ENCODE data around the gene PHYHIPL.

Gene PHYHIPL

GRCh38 chr10:59176241-59177030 lies at the start of gene PHYHIPL:
PHYHIPL (plus strand) TSS chr10:59176643; CDS start chr10:59176854, 211 bp downstream.
- no peak for DNase-seq (ENCODE audit: low read depth in 2 of 2)

DNA sequence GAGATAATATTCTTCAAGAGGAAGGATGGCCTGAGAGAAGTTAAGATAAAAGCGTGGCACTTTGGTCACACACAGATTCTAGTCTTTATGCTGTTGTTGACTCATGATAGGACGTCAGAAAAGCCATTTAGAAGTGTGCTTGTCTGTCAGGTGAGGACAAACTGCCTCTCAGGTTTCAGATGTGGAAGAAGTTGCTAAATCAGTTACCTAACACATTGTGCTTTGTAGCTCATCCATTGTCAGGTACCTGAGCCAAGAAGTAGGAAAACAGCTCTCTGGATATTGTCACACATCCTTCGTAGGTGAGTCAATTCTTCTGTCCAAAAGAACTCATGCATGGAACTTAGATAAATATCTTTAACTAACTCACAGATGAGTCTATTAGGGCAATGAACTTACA lies 49.5 kb upstream of the PHYHIPL start:
- DNase-seq (ENCODE audit: low read depth in 2 of 2): no peak

DNA sequence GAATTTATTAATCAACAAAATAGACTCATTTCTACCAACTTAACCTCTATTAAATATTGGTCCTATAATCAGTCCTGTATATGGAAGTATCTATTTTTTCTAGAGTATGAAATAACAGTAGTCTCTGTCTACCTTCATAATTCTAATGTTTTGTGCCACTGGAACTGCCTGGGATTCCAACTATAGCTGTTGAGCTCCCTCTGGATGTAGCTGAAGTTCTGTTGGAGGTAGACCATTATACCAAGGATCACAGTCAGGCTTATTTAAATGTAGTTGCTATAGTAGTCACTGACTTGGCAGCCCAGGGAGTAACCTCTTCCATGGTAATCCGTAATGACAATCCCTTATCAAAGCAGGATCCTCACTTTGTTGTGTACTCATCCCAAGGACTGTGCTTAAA lies 48.5 kb upstream of the PHYHIPL start:
- DNase-seq (ENCODE audit: low read depth in 2 of 2): no peak

GRCh38 chr10:59129867-59130266 lies 46.6 kb upstream of the PHYHIPL start:
- DNase-seq (ENCODE audit: low read depth in 2 of 2): no peak

DNA sequence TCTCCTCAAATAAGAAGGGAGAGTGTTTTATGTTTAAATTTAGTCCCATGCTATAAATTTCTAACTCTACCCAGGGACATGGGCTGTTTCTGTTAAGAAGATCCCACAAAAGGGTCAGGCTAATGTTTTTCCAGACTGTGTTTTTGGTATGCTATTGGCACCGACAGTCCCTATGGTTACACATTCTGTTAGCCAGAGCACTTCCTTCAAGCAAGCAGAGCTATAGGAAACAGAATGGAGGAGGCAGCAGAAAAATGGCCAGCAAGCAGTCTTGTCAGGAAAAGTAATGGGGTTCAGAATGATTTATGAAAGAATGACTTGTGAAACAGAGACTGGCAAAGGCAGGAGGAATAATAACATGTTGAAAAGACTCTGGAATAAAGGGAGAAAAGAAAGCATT lies 44.8 kb upstream of the PHYHIPL start:
- DNase-seq (ENCODE audit: low read depth in 2 of 2): no peak

- DNase-seq (ENCODE audit: low read depth in 2 of 2): no peak
Measured at GRCh38 chr10:59133841-59134593, 42.4 kb upstream of the PHYHIPL start.

- no peak for DNase-seq (ENCODE audit: low read depth in 2 of 2)
Measured at GRCh38 chr10:59134785-59135184, 41.7 kb upstream of the PHYHIPL start.

DNA sequence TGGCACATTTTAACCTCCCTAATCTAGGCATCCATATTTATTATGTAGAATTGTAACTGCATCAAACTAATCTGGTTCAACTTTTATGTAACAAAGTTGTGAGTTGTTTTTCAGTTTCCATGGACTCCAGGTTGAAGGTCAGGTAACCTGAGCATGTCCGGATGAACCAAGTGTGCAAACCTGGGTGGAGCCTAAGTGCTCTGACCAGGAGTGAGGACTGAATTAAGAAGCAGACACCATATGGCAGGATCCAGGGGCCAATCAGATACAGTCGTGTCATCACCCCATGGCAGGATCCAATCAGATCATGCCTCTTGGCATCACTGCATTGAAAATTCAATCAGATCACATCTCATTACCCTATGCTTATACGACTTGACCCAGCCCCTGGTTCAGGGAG lies 41.2 kb upstream of the PHYHIPL start:
- DNase-seq (ENCODE audit: low read depth in 2 of 2): no peak

DNA sequence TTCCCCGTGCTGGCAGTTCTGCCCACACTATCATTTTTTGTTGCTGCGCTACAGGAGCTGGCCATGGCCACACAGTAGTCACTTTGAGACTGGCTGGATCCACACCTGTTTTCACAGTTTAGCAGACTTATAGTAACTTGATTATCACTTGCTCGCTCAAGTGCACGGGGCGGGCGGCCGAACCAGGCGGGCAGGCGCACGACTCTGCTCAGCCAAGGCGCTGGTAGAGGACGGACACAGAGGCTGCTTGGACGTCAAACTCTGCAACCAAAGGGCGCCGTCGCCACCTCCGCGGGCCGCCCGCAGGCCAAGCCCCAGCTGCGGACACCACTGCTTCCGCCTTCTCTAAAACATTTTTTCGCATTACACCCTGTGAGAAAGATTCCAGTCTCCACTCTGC lies 38.4 kb upstream of the PHYHIPL start:
- DNase-seq (ENCODE audit: low read depth in 2 of 2): no peak

DNA sequence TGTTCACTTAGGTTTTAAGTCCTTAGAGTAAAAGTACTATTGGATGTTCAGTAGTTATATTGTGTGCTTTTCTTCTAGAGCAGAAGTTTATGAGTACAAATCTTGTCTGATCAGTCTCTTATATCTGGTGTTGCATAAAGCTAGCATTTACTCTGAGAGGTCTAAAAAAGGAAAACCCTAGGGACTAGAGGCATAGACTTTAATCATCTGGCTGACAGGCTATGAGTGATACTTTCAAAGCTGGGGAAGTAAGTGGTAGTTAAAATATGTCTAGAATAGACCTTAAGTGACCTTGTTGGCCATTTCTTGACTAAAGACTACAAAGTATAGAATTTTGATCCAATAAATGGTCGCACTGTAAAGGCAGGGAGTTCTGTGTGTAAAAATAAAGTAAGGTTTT lies 32.9 kb upstream of the PHYHIPL start:
- no peak for DNase-seq (ENCODE audit: low read depth in 2 of 2)

- DNase-seq (ENCODE audit: low read depth in 2 of 2): no peak
Measured at GRCh38 chr10:59148701-59149100, 27.7 kb upstream of the PHYHIPL start.

GRCh38 chr10:59155556-59155955 lies 20.9 kb upstream of the PHYHIPL start:
- DNase-seq (ENCODE audit: low read depth in 2 of 2): no peak

DNA sequence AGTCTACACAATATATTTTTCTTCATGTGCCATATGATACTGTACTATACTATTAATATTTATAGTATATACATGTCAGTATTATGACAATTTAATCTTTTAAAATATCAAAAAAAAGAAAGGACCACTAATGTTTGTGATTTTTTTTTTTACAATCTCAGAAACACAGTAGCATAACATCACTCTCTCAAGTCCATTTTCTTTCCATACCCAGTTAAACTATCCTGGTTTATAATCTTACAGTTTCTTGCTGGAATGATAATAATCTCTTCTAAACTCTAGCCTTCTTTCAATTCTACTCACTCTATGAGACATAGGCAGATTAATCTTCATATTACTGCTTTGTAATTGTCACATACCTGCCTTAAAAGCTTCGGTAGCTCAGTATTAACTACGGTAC lies 8.9 kb upstream of the PHYHIPL start:
- no peak for DNase-seq (ENCODE audit: low read depth in 2 of 2)

DNA sequence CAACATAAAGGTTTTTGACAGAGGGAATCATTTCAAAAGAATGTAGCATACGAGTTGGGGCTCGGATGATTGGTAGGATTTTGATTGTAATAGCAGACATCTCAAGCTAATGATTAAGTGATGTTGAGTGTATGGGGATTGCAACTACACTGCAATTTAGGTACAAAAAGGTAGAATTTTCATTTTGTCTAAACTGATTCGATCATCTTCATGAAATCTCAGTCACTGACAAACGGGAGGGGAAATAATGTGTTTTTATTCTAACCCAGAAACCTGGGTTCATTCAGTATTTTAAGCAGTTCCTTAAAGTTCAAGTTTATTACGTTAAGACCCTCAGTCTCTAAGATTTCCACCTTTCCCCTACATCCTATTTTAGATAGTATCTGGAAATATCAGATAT lies 3.9 kb upstream of the PHYHIPL start:
- DNase-seq (ENCODE audit: low read depth in 2 of 2): no peak

- no peak for DNase-seq (ENCODE audit: low read depth in 2 of 2)
Measured at GRCh38 chr10:59173414-59173813, 3.0 kb upstream of the PHYHIPL start.

- DNase-seq (ENCODE audit: low read depth in 2 of 2): no peak
Measured at GRCh38 chr10:59175538-59176240, 754 bp upstream of the PHYHIPL start.

GRCh38 chr10:59177031-59177797 lies 771 bp downstream of the PHYHIPL start:
- DNase-seq (ENCODE audit: low read depth in 2 of 2): no peak

- no peak for DNase-seq (ENCODE audit: low read depth in 2 of 2)
Measured at GRCh38 chr10:59177836-59178235, 1.4 kb downstream of the PHYHIPL start.

GRCh38 chr10:59179068-59179467 lies 2.6 kb downstream of the PHYHIPL start:
- DNase-seq (ENCODE audit: low read depth in 2 of 2): no peak

GRCh38 chr10:59180689-59181270 lies 4.3 kb downstream of the PHYHIPL start:
- no peak for DNase-seq (ENCODE audit: low read depth in 2 of 2)

GRCh38 chr10:59181668-59182067 lies 5.2 kb downstream of the PHYHIPL start:
- no peak for DNase-seq (ENCODE audit: low read depth in 2 of 2)

All from stimulated activated CD4-positive, alpha-beta T cell treated with anti-CD3 and anti-CD28 coated beads, Interleukin-12 subunit alpha, Interleukin-12 subunit beta, amount 100 ng/mL, for 24 hours (primary cell).